ENCODE measurements around the gene IFT122.

Gene IFT122

GRCh38 chr3:129518581-129518980, 78.6 kb downstream of the IFT122 start:
- no peak for DNase-seq (ENCODE audit: extremely low read depth, low read depth)
- TF ChIP-seq CTCF (IDR thresholded peaks at IDR 0.05; ENCODE audit: low read depth, low read length), result no peak

- TF ChIP-seq CTCF (IDR thresholded peaks at IDR 0.05; ENCODE audit: low read depth, low read length), result no peak
- DNase-seq (ENCODE audit: extremely low read depth, low read depth), result no peak
These were observed 79.4 kb downstream of the IFT122 start for GRCh38 chr3:129519449-129519848.

- no peak for DNase-seq (ENCODE audit: extremely low read depth, low read depth)
- no peak for TF ChIP-seq CTCF (IDR thresholded peaks at IDR 0.05; ENCODE audit: low read depth, low read length)
These were observed 80.1 kb downstream of the IFT122 start for GRCh38 chr3:129519896-129520715.

- DNase-seq (ENCODE audit: extremely low read depth, low read depth), result no peak
- no peak for TF ChIP-seq CTCF (IDR thresholded peaks at IDR 0.05; ENCODE audit: low read depth, low read length)
These were observed 80.9 kb downstream of the IFT122 start for GRCh38 chr3:129520960-129521359.

- no peak for TF ChIP-seq CTCF (IDR thresholded peaks at IDR 0.05; ENCODE audit: low read depth, low read length)
- DNase-seq (ENCODE audit: extremely low read depth, low read depth), result no peak
These were observed 81.6 kb downstream of the IFT122 start for GRCh38 chr3:129521611-129522010.

GRCh38 chr3:129522953-129523352, 82.9 kb downstream of the IFT122 start:
- no peak for DNase-seq (ENCODE audit: extremely low read depth, low read depth)
- TF ChIP-seq CTCF (IDR thresholded peaks at IDR 0.05; ENCODE audit: low read depth, low read length), result no peak

- TF ChIP-seq CTCF (IDR thresholded peaks at IDR 0.05; ENCODE audit: low read depth, low read length), result no peak
- DNase-seq (ENCODE audit: extremely low read depth, low read depth), result no peak
These were observed 84.1 kb downstream of the IFT122 start for GRCh38 chr3:129524081-129524480.

All from AG09319 (cell line).